Right cardiac atrium (tissue), 5 donors: ENCODE measurements around the gene ARHGEF33. TPM values are rescaled to one million over a fixed set of nuclear protein-coding genes. Genes with fewer than 3 reads are reported as not detected.

Experiments used
- ATAC-seq, 2 donors: fragments of 200-7000 bp; cut with Tn5 transposase; one replicate each; pipeline versions ENCODE4 v1.8.0 to v1.9.1; 2020; ENCODE audit warnings: moderate library complexity in 2 of 2, mild to moderate bottlenecking in 1 of 2
- DNase-seq, 3 donors: peaks; one replicate each; pipeline ENCODE4 v3.0.0-alpha.2; 2020
- H3K27ac ChIP-seq: one replicate; pipeline ENCODE4 v1.5.1; 2013; ENCODE audit warnings: mild to moderate bottlenecking, low read length, control low read depth, moderate library complexity
- H3K27me3 ChIP-seq: one replicate; pipeline ENCODE4 v1.6.1; 2013; ENCODE audit not compliant: control insufficient read depth, insufficient read depth
- H3K4me1 ChIP-seq: one replicate; pipeline ENCODE4 v1.6.1; 2013; ENCODE audit warnings: low read length; ENCODE audit not compliant: control insufficient read depth, insufficient read depth
- H3K4me3 ChIP-seq: one replicate; pipeline ENCODE4 v1.5.1; 2013; ENCODE audit warnings: low read length, control low read depth
- H3K9me3 ChIP-seq: one replicate; pipeline ENCODE4 v1.6.1; 2013; ENCODE audit warnings: low read length; ENCODE audit not compliant: control insufficient read depth
- WGBS: extraction: QIAGEN DNeasy Blood & Tissue Kit; methylation state at CpG from one replicate; pipeline ENCODE4 v1.1.7; 2013; 5-methylcytosine and 5-hydroxymethylcytosine counted together
- intact Hi-C, 4 donors: fragments of 100-400 bp; cut with DNase I; formaldehyde crosslinking; loops; one replicate each; pipeline versions ENCODE4 v1.11.0 to v1.14.0; 2022 to 2023
- polyA plus RNA-seq: library from polyadenylated mRNA; stranded (reverse); fragments of 200-250 nt; gene quantifications from one replicate; pipeline ENCODE4 v1.2.3, GENCODE V29; 2013
- total RNA-seq, 4 donors: library from RNA; stranded (reverse); fragmentation: NEBNext Ultra II Directional; extraction: Animal tissue kit (Norgen Biotek cat#: 25700); gene quantifications; one replicate each; pipeline ENCODE4 v1.2.1, GENCODE V29; 2021
- donor health status: healthy with polysubstance abuse.
- donor health status: DM: no; HTN: yes; CAD: no.
- donor health status: DM: no; HTN: no; CAD: no.
- donor health status: DM: no; HTN: yes; CAD: no; lungs with severe emphysema.
- donor health status: DM: yes; HTN: yes; CAD: no.

Gene ARHGEF33
- total and polyA plus RNA-seq, 5 donors, result 0.29 to 1.5 (median 0.41) TPM

- no peaks in the 10 kb centered on the region for H3K4me1 ChIP-seq
- ATAC-seq, result peak; percentile 96 to 98
- H3K9me3 ChIP-seq, result no peaks in the 10 kb centered on the region
- H3K4me3 ChIP-seq, result peak overlapping the region; percentile 35
- intact Hi-C loops, result no loop called here
- 6% methylated on average over 97 of the region's 97 CpGs for WGBS
- no peaks in the 10 kb centered on the region for H3K27me3 ChIP-seq
- no peak overlapping the region for H3K27ac ChIP-seq
- DNase-seq, result peak; percentile 89 to 95 (median 94)
Measured at GRCh38 chr2:38959938-38960608, 70.4 kb downstream of the ARHGEF33 start.

DNA sequence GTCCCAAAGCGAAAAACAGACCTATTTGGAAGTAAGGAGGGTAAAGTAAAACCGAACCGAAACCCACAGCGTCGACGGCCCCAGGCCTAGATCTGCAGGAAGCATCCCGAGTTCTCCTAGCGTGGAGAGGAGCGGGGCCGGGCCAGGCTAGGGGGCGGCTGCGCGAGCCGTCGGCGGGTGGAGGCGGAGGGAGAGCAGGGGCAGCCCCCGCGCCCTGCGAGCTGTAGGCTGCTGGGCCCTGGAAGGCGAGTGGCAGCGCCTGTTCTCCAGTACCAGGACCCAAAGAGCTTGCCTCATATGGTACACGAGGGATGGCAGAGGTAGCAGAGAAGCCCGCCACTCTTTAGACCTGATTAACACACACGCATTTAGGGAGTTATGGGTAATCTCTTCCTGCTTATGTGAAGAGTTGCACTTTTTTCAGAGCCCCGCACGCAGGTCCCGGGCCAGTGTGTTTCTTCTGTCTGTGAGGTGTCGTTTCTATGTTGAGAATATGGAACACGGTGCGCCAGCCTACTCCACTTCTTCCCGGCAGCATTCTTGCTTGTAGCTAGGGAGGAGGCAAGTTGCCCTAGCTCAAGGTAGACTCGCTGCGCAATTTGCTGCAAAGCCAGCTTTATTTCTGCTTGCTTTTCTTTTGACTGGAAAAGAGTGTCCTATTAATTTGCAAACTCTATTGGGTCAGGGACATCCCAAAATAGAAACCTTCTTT lies 71.1 kb downstream of the ARHGEF33 start:
- Histone ChIP-seq H3K4me3 (peak overlapping the region; percentile 35), H3K9me3 (no peaks in the 10 kb centered on the region), H3K27ac (no peak overlapping the region), H3K4me1 (no peaks in the 10 kb centered on the region), H3K27me3 (no peaks in the 10 kb centered on the region)
- peak in 1 of 2 donors; percentile 40 for ATAC-seq
- DNase-seq, result no peak
- 47% methylated on average over 34 of the region's 34 CpGs for WGBS
- intact Hi-C loops, result no loop called here

DNA sequence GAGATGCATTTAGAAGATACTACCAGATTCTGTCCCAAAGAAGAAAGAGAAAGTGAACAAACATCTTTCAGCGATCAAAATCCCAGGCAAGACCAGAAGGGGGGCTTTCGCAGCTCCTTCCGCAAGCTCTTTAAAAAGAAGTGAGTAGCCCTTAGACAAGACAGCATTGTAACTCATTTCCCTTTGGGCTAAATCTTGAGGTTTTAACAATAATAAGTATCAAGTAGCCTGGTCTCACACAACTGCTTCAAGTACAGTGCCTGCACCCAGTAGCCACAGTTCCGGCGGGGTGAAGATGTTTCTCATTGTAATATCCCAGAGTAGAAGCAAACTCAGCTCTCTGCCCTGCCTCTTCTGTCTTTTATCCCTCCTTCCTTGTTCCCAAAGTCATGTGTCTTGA lies 76.3 kb downstream of the ARHGEF33 start:
- no peaks in the 10 kb centered on the region for H3K9me3 ChIP-seq
- 95% methylated on average over 5 of the region's 5 CpGs for WGBS

DNA sequence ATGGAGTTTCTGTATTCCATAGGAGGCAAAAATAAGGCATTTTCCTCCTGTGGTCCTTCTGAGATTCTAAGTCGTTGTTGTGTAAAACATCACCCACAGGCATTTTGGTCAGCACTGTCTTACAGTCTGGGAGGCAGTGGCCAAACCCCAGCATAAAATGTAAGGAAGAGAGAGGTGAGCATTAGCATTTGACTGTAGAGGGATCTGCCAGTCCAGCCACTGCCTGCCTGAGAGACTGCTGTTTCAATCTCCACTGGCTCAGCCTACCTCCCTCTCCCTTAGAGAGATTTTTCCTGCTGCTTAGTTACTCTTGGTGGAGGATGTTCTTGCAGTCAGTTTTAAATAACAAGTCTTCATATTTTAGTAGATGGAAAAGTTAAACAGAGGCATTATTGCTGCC lies 77.0 kb downstream of the ARHGEF33 start:
- no peak for DNase-seq
- intact Hi-C loops, result no loop called here
- H3K9me3 ChIP-seq, result no peaks in the 10 kb centered on the region
- ATAC-seq, result no peak
- no peak overlapping the region for H3K27ac ChIP-seq
- WGBS, result 72% methylated on average over 1 of the region's 1 CpG
- no peaks in the 10 kb centered on the region for H3K4me1 ChIP-seq
- no peak overlapping the region for H3K4me3 ChIP-seq
- H3K27me3 ChIP-seq, result no peaks in the 10 kb centered on the region

More for the DNA sequence above, 76.3 kb downstream of the ARHGEF33 start:
- H3K4me3 ChIP-seq, result no peak overlapping the region
- ATAC-seq, result no peak
- no peaks in the 10 kb centered on the region for H3K27me3 ChIP-seq
- no peaks in the 10 kb centered on the region for H3K4me1 ChIP-seq
- intact Hi-C loops, result no loop called here
- no peak overlapping the region for H3K27ac ChIP-seq
- no peak for DNase-seq

GRCh38 chr2:38968021-38968420 lies 78.3 kb downstream of the ARHGEF33 start:
- Histone ChIP-seq H3K4me1 (no peaks in the 10 kb centered on the region), H3K4me3 (no peak overlapping the region), H3K9me3 (no peaks in the 10 kb centered on the region), H3K27ac (no peak overlapping the region), H3K27me3 (no peaks in the 10 kb centered on the region)
- no peak for ATAC-seq
- DNase-seq, result no peak
- 94% methylated on average over 2 of the region's 2 CpGs for WGBS
- intact Hi-C loops, result no loop called here

- no peaks in the 10 kb centered on the region for H3K9me3 ChIP-seq
- H3K27ac ChIP-seq, result no peak overlapping the region
- no peak overlapping the region for H3K4me3 ChIP-seq
- intact Hi-C loops, result no loop called here
- ATAC-seq, result no peak
- no peak for DNase-seq
- 95% methylated on average over 4 of the region's 4 CpGs for WGBS
- H3K27me3 ChIP-seq, result no peaks in the 10 kb centered on the region
- no peaks in the 10 kb centered on the region for H3K4me1 ChIP-seq
Measured at GRCh38 chr2:38971377-38971776, 81.7 kb downstream of the ARHGEF33 start.

DNA sequence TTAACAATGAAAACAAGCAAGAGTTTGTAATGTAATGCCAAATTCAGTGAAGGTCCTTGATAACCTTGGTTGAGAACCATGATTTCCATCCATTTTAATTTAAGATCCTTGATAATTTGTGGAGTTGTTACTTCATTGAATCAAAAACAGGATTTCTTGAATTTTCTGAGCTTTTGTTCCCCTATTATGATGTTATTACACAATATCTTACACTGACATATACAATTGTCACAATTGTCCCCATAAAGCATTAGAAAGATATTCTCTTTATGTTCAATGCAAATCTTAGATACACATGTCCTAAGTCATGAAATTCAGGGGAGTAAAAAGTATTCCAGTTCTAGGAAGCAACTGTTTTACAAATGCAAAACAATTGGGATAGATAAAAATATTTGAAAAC lies 83.6 kb downstream of the ARHGEF33 start:
- H3K4me1 ChIP-seq, result no peaks in the 10 kb centered on the region
- no peak for DNase-seq
- H3K27me3 ChIP-seq, result no peaks in the 10 kb centered on the region
- ATAC-seq, result no peak
- intact Hi-C loops, result no loop called here
- no peak overlapping the region for H3K4me3 ChIP-seq
- no peaks in the 10 kb centered on the region for H3K9me3 ChIP-seq
- H3K27ac ChIP-seq, result no peak overlapping the region

DNA sequence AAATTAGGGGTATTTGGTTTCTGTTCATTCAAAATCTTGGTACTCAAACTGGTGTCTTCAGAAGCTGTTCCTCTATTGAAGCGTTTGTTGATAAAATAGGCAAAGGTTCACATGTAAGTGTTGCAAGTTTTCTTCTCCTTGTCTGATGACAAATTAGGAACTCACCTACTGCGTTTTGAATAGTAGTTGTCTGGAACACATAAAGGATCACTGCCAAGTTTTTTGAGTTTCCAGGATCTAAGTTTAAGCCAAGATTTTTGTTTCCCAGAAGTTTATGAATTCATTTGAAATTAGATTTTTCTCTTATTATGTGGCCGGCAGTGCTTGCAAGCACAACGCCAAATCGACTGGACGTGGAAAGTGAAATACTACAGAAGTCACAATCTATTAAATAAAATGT lies 85.4 kb downstream of the ARHGEF33 start:
- no peak overlapping the region for H3K4me3 ChIP-seq
- ATAC-seq, result no peak
- intact Hi-C loops, result no loop called here
- H3K4me1 ChIP-seq, result no peaks in the 10 kb centered on the region
- no peak for DNase-seq
- H3K27me3 ChIP-seq, result no peaks in the 10 kb centered on the region
- no peaks in the 10 kb centered on the region for H3K9me3 ChIP-seq
- 65% methylated on average over 6 of the region's 6 CpGs for WGBS
- no peak overlapping the region for H3K27ac ChIP-seq

DNA sequence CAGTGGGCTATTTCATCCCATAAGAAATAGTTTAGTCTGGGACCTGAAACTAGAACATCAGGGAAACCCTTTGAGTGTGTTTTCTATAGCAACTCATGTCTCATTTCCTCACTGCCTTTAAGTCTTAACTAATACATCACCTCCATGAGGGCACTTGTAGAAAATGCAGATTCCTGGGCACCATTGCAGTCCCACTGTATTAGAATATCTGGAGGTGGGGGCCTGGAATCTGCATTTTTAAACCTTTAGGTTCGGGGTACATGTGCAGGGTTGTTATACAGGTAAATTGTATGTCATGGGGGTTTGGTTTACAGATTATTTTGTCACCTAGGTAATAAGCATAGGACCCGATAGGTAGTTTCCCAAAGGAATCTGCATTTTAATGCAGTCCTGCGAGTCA lies 87.4 kb downstream of the ARHGEF33 start:
- intact Hi-C loops, result no loop called here
- no peak for ATAC-seq
- no peaks in the 10 kb centered on the region for H3K27me3 ChIP-seq
- DNase-seq, result no peak
- H3K27ac ChIP-seq, result no peak overlapping the region
- 96% methylated on average over 3 of the region's 3 CpGs for WGBS
- no peaks in the 10 kb centered on the region for H3K9me3 ChIP-seq
- H3K4me3 ChIP-seq, result no peak overlapping the region
- no peaks in the 10 kb centered on the region for H3K4me1 ChIP-seq

DNA sequence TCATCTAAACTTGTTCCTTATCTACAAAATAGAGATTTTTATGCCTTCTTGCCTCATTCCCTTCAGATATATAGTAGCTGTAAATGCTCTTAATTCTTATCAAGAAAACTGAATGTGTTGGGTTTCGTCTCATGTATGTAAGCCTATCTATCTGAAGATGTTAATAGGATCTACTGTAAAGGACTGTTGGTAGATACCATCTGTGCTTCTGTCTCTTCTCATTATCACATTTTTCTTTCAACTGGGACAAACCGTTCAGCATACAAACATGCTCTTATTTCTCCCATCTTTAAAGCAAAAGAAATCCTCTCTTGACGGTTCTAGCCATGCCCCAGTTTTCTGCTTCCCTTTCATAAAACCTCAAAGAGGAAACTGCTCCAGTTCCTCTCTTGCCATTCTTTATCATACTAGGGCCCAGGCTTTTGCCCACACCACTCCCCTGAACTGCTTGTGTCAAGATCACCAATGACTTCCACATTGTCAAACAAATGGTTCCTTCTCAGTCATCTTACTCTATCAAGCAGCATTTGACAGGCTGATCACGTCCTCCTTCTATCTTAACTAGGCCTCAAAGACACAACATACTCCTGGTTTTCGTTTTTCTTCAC lies 88.7 kb downstream of the ARHGEF33 start:
- Histone ChIP-seq H3K9me3 (no peaks in the 10 kb centered on the region), H3K4me1 (no peaks in the 10 kb centered on the region), H3K27me3 (no peaks in the 10 kb centered on the region), H3K4me3 (no peak overlapping the region), H3K27ac (no peak overlapping the region)
- ATAC-seq (no peak), DNase-seq (no peak)
- intact Hi-C loops, result no loop called here
- 79% methylated on average over 5 of the region's 5 CpGs for WGBS

GRCh38 chr2:38978908-38979307 lies 89.2 kb downstream of the ARHGEF33 start:
- ATAC-seq, result no peak
- 96% methylated on average over 3 of the region's 3 CpGs for WGBS
- H3K27ac ChIP-seq, result no peak overlapping the region
- H3K4me3 ChIP-seq, result no peak overlapping the region
- H3K9me3 ChIP-seq, result no peaks in the 10 kb centered on the region
- intact Hi-C loops, result no loop called here
- no peak for DNase-seq
- no peaks in the 10 kb centered on the region for H3K27me3 ChIP-seq
- H3K4me1 ChIP-seq, result no peaks in the 10 kb centered on the region
